ENCODE measurements around the gene NCKAP5. TPM values are rescaled to one million over a fixed set of nuclear protein-coding genes. Genes with fewer than 3 reads are reported as not detected.

The NCKAP5 gene
- total and polyA plus RNA-seq, 2 of the 13 experiments (the other 11 are each of a cell fraction or from before 2014, with no cell fraction given): 0.01 TPM; not detected in 1

GRCh38 chr2:133098787-133099186 is 469.5 kb downstream of the NCKAP5 start:
- no peaks in the 10 kb centered on the region for H3K79me2 ChIP-seq (ENCODE audit: insufficient read depth, low read length)
- intact Hi-C loops (cut with micrococcal nuclease; ENCODE audit: unreplicated experiment) (no loop called here), in situ Hi-C loops (cut with HindIII; ENCODE audit: extremely low pct_ligation_motif_present, low pct_unique_long_range_greater_than_20kb) (no loop called here)
- no peak overlapping the region for H3K27ac ChIP-seq (ENCODE audit: extremely low read length, insufficient read depth, low read length)
- no peak overlapping the region for H3K4me3 ChIP-seq (replicated peaks in 1 of 3; ENCODE audit: insufficient read depth in 1 of 3, low read depth in 2 of 3, low read length in 3 of 3)
- no peak for DNase-seq (ENCODE audit: low spot score)
- POLR2A ChIA-PET: no interaction called here
- CTCF ChIA-PET (ENCODE audit: low intra/inter-chr PET ratio, low total read pairs): no interaction called here
- no peaks in the 10 kb centered on the region for H3K27me3 ChIP-seq (ENCODE audit: control insufficient read depth in 1 of 2, insufficient read depth in 2 of 2, low read length in 2 of 2)
- no peak for ATAC-seq
- H4K20me1 ChIP-seq (ENCODE audit: insufficient read depth, low read length): no peaks in the 10 kb centered on the region
- H2AFZ ChIP-seq (ENCODE audit: low read length): no peak overlapping the region
- H3K4me2 ChIP-seq (ENCODE audit: low read depth, low read length): no peak overlapping the region
- no peak overlapping the region for H3K9ac ChIP-seq (ENCODE audit: insufficient read depth, low read depth, low read length)
- H3K36me3 ChIP-seq (replicated peaks in 1 of 2; ENCODE audit: control insufficient read depth in 1 of 2, insufficient read depth in 2 of 2, low read length in 2 of 2): no peaks in the 10 kb centered on the region
- TF ChIP-seq FOXJ3 (CRISPR knock-in tag; IDR thresholded peaks at IDR 0.05; ENCODE audit: borderline replicate concordance) (no peak), NR2C2 (CRISPR knock-in tag; IDR thresholded peaks at IDR 0.05; ENCODE audit: borderline replicate concordance) (no peak), ZNF282 (IDR thresholded peaks at IDR 0.05; ENCODE audit: partially characterized antibody) (no peak), ZNF230 (CRISPR knock-in tag; IDR thresholded peaks at IDR 0.05) (no peak), ZNF101 (CRISPR knock-in tag; IDR thresholded peaks at IDR 0.05; ENCODE audit: borderline replicate concordance, low read depth) (no peak), STAG1 (CRISPR knock-in tag; IDR thresholded peaks at IDR 0.05) (no peak), GATAD2A (CRISPR knock-in tag; IDR thresholded peaks at IDR 0.05) (no peak), ZNF350 (CRISPR knock-in tag; IDR thresholded peaks at IDR 0.05; ENCODE audit: borderline replicate concordance, low read depth) (no peak), AFF4 (CRISPR knock-in tag; IDR thresholded peaks at IDR 0.05) (no peak)
- WGBS (ENCODE audit: low lambda C conversion rate): 29% methylated on average over 1 of the region's 1 CpG
- FAIRE-seq: no peak
- H3K9me3 ChIP-seq (ENCODE audit: low read length): peaks cover 42% of the 10 kb centered on the region
- H3K4me1 ChIP-seq (ENCODE audit: insufficient read depth, low read length): no peaks in the 10 kb centered on the region
- BruUV-seq (replicated peaks): no TSS peak

Data from HepG2 (cell line).